GM10847 (cell line): ENCODE measurements around the gene ACRBP.

ENCODE experiments used
- POLR2A ChIP-seq: IDR thresholded peaks from 2 replicates; pipeline ENCODE4 v1.6.1; 2011; ENCODE audit not compliant: insufficient read length; ENCODE audit errors: extremely low read depth

The ACRBP gene

DNA sequence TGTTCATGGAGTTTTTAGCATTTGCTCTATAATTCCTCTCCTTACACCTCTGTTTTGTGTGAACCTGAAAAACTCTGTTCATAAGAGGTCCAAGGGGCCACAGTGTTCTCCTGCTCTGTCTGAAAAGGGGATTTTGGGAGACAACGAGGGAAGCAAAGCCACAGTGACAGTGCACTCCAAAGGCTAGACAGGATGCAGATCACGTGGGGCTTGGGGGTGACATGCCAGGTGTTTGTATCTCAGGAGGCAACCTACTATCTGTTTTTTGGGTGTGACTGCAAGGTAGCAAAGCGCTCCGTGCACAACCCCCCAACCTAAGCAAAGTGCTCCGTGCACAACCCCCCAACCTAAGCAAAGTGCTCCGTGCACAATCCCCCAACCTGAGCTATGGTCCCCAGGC, 35.0 kb downstream of the ACRBP start:
- TF ChIP-seq POLR2A: no peak

DNA sequence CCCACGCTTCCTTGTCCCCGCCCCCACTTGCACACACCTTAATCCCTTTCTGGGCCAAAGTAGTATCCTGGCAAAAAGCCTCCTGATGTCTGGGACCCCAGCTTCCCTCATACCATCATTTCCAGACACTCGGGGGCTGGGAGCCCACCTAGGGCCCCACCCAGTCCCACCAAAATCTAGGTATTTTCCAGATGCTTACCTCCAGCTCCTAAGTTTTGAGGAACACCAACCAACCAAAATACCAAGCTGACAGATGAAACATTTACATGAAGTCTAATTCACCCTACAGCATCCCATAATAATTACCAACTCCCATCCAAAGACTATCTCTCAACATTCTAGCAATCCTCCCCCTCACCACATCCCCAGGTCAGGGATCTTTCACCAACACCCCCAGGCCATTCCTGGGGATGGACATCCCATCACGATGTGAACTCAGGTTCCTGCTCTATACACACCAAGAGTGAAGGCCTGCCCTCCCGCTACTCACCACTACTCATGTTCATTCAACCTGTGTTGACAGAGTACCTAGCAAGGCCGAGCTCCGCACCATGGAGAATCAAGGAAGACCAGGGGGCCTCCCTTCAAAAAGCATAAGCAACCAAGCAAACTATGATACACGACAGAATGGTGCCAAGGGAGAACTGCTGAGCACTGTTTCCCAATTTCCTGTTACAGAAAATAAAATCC, 38.5 kb downstream of the ACRBP start:
- TF ChIP-seq POLR2A: no peak

DNA sequence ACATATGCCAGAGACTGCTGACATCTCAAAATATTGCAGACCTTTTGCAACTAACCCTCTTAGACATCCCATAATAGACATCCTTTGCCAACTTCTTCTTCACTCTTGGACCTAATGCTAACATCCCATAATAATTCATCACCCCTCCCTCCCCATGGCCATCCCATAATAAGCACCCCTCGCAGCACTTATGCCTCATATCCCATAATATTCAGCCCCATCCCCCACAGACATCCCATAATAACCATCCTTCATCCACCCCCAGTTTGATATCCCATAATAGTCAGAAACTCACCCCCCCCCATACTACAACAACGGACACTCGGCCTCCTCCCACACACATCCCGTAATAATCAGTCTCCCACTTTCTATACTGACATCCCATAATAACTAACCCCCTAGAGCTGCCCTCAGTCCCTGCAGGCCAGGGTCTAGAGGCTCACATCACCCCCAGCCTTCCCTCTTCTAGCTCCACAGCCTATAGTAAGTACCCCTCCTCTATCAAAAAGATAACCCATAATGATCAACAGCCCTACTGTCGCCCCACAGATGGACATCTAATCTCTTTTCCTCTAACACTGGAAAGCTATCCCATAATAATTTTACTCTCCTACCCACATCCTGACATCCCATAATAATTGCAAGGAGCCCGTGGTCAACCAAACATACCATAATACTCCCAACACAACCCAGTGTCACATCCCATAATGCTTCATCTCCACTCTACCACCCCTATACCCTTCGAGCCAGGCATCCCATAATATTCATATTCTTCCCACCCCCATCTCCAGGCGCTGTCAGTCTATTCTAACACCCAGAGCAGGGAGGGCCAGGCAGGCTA, 39.3 kb downstream of the ACRBP start:
- no peak for TF ChIP-seq POLR2A

DNA sequence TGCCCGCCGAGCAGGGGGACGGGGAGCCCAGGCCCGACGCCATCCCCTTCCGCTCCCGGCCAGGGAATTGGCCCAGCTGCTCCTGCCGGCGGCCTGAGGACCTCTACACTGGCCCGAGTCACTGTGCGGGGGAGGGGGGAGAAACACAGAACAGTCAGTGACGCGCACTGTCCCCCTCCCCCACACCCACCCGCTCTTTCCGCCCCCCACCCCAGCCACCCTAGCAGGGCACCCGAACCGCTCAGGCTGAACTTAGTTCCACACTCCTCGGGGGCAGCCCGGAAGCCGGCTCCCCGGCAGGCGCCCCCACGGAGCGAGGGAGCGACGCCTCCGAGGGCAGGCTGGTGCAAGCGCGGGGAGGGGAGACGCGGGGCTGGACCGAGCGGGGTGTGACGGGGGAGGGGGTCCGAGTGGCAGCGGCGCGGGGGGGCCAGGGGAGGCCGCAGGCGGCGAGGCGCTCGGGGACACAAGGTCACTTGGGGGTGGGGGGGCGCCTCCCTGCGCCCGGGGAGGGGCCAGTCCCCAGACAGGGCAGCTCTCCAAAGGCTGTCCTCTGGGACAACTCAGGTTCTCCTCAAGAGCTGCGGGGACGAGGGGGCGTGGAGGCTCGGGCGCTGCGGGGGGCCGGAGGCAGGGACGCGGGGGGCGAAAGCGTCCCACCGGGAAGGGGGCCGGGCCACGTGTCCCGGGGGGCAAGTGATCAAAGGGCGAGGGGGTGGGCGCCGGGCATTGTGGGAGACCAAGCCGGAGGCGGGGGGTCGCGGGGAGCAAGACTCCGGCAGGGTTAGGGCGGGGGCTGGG, 40.7 kb downstream of the ACRBP start:
- peak; percentile 17 for TF ChIP-seq POLR2A

DNA sequence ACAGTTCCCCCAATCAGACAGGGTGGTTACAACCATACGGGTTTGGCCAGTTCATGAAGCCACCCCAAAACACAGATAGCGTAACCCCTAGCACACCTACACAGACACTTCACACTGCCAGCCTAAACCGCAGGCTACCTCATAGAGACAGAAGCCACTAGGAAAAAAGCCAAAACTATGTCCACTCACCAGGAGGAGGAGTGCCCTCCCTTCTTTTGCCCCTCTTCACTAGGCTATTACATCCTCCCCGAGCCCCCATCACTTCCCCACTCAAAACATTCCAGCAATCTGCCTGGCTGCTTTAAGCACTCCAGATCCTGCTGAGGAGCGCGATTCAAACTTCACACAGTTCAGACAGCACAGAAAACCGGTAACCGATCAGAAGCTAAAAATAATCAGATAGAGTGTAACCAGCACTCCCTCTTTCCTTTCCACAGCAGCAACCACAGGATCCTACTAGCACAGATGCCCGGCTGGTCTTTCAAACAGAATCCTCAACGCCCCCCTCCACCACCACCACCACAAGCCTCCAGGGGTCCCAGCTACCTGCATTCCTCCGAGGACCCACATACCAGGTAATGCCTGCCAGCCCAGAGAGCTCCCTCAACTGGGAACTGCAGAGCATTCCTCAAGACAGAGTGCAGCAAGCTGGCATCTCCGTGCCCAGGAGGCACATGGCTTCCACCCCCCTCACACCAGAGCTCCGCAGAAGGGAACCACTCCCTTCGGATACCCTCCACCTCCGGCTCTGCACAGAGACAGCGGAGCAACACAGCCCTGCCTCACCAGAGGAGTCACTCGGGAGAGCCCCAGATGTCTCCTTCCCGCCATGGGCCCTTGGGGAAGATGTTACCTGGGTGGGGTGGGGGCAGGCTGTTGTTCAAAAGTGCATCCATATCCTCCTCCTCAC, 41.6 kb downstream of the ACRBP start:
- no peak for TF ChIP-seq POLR2A

DNA sequence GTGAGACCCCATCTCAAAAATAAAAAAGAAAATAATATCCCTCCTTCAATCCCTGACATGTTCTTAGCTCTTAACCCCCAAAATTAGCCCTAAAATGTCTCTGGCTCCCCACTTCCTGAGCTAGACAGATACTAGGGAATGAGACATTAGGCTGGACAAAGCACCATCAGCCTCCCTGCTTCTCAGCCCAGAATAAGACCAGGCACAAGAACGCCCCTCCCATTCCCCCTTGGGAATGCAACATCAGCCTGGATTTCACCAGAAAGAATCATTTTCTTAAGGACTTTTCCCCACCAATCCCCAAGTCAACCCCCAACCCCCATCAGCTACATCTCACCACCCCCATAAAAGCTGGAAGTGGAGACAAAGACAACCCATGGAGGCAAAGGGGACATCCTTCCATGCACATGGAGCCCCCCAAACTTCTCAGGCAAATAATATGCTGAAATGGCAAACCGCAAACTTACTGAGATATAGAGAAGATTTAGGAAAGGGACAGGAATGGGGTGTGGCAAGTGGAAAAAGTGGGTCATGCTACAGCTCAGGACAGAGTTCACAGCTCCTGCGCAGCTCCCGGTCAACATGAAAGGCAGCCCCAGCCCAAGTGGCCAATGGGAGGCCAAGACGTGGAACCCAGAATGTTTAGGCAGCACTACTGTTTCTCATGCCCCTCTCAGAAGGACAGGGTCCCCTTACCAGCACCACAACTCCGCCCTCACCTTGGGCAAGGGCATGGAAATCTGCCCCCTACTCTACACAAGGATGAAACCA, 42.8 kb downstream of the ACRBP start:
- no peak for TF ChIP-seq POLR2A

DNA sequence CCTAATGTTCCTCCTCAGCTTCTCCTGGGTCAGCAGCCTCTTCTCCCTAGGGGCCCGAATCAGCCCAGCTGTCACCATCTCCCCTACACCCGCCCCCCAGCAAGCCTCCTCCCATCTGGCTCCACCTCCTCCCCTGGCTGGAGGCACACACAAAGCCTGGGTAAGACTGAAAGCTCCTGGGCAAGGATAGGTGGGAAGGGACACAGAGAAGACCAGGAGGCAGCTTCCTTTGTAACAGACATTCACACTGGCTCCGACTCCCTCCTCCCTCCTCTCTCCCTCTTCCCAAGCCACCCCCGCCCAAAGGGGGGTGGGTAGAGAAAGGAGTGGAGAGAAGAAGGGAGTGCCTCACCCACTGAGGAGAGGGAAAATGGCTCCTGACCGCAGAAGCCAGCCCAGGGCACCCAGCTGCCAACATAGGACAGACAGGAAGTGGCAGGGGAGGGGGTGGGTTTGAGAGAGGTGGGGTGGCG, 44.1 kb downstream of the ACRBP start:
- no peak for TF ChIP-seq POLR2A

DNA sequence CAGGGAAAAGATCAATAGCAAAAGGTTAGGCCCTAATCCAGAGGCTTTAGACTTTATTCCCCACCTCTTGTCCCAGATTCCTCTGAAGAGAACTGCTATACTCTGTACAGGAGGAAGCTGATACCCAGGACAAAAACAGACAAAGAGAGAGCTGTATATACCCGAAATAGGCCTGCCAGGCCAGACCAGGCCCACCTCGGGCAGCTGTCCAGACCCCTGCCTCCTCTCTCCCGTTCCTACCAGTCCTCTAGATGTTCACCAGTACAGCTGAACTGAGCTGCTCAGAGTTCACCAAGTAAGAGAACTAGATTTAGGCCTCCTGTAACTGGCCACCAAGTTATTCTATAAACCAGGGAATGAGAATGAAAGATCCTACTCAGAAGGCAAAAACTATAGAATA, 44.7 kb downstream of the ACRBP start:
- TF ChIP-seq POLR2A: no peak

DNA sequence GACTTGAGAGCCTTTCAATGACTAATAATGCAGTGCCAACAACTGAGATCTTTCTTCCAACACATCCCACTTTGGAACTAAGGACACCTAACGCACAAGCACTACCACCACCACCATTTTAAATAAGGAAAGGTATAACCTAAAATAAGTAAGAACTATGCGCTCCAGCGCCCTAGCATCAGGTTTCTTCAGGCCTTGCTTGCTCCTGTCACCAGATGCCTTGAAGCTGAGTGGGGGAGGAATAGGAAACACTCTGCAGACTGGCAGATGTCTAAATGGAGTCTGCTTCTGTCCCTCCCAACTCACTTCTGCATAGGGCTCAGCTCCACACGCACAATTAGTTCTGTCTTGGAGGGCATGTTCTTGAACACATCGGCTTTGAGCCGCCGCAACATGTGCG, 55.1 kb downstream of the ACRBP start:
- no peak for TF ChIP-seq POLR2A
